HUES64 (cell line): ENCODE results near the gene ARMH4.

Experiments used
- H3K27ac ChIP-seq: 2 replicates; pipeline ENCODE4 v1.7.0; 2013; ENCODE audit warnings: low read depth, low read length, inconsistent platforms
- H3K27me3 ChIP-seq: 2 replicates; pipeline ENCODE4 v1.6.1; 2013; ENCODE audit warnings: mild to moderate bottlenecking, low read length; ENCODE audit not compliant: insufficient read depth
- H3K36me3 ChIP-seq: 2 replicates; pipeline ENCODE4 v1.6.1; 2013; ENCODE audit warnings: mild to moderate bottlenecking, low read length; ENCODE audit not compliant: insufficient read depth
- H3K4me1 ChIP-seq: 2 replicates; pipeline ENCODE4 v1.6.1; 2013; ENCODE audit warnings: mild to moderate bottlenecking, low read length, moderate library complexity; ENCODE audit not compliant: insufficient read depth
- H3K4me3 ChIP-seq: 2 replicates; pipeline ENCODE4 v1.5.1; 2013; ENCODE audit warnings: mild to moderate bottlenecking, low read length, moderate library complexity
- H3K9ac ChIP-seq: 2 replicates; pipeline ENCODE4 v1.6.1; 2013; ENCODE audit warnings: mild to moderate bottlenecking, low read depth, low read length
- H3K9me3 ChIP-seq: 2 replicates; pipeline ENCODE4 v1.6.1; 2013; ENCODE audit warnings: low read depth, low read length; ENCODE audit not compliant: insufficient read depth
- WGBS: fragments of 150-250, 120-280 bp; methylation state at CpG from one replicate; pipeline ENCODE4 v1.1.7; 2013; ENCODE audit warnings: missing lambda C conversion rate; 5-methylcytosine and 5-hydroxymethylcytosine counted together

ARMH4 gene

GRCh38 chr14:58171090-58171489 is 19.1 kb upstream of the ARMH4 start:
- peak overlapping the region; percentile 28; the same call in 1 of the 2 replicates for H3K27ac ChIP-seq
- no peaks in the 10 kb centered on the region for H3K9me3 ChIP-seq
- no peaks in the 10 kb centered on the region for H3K36me3 ChIP-seq
- H3K4me3 ChIP-seq, result no peak overlapping the region
- H3K9ac ChIP-seq, result no peak overlapping the region
- peaks cover 9% of the 10 kb centered on the region; the same call in 1 of the 2 replicates for H3K4me1 ChIP-seq
- H3K27me3 ChIP-seq, result no peaks in the 10 kb centered on the region
- WGBS, result 23% methylated on average over 6 of the region's 6 CpGs

DNA sequence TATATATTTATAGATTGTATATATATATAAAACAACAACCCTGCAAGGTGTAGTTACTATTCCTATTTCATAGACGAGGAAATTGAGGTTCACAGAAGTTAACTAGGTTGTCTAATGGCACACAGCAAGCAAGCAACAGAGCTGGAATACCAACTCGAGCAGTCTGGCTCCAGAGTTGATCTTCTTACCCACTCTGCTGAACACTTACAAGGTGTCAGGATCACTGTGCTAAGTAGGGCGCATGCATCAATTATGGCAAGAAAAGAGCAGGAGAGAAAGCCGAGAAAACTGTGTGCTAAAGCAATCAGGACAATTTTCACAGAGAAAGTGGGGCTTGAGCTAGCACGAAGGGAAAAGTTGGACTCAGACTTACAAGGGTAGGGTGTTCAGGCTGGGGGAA is 15.9 kb upstream of the ARMH4 start:
- Histone ChIP-seq H3K36me3 (no peaks in the 10 kb centered on the region), H3K9me3 (no peaks in the 10 kb centered on the region), H3K4me1 (peaks cover 9% of the 10 kb centered on the region; the same call in 1 of the 2 replicates), H3K27ac (no peak overlapping the region), H3K9ac (no peak overlapping the region), H3K27me3 (no peaks in the 10 kb centered on the region), H3K4me3 (no peak overlapping the region)
- 90% methylated on average over 5 of the region's 5 CpGs for WGBS

- Histone ChIP-seq H3K9ac (no peak overlapping the region), H3K27ac (no peak overlapping the region), H3K36me3 (no peaks in the 10 kb centered on the region), H3K4me3 (no peak overlapping the region), H3K4me1 (peaks cover 9% of the 10 kb centered on the region; the same call in 1 of the 2 replicates), H3K27me3 (no peaks in the 10 kb centered on the region), H3K9me3 (no peaks in the 10 kb centered on the region)
- 43% methylated on average over 1 of the region's 1 CpG for WGBS
These were observed 15.0 kb upstream of the ARMH4 start for GRCh38 chr14:58167057-58167456.

DNA sequence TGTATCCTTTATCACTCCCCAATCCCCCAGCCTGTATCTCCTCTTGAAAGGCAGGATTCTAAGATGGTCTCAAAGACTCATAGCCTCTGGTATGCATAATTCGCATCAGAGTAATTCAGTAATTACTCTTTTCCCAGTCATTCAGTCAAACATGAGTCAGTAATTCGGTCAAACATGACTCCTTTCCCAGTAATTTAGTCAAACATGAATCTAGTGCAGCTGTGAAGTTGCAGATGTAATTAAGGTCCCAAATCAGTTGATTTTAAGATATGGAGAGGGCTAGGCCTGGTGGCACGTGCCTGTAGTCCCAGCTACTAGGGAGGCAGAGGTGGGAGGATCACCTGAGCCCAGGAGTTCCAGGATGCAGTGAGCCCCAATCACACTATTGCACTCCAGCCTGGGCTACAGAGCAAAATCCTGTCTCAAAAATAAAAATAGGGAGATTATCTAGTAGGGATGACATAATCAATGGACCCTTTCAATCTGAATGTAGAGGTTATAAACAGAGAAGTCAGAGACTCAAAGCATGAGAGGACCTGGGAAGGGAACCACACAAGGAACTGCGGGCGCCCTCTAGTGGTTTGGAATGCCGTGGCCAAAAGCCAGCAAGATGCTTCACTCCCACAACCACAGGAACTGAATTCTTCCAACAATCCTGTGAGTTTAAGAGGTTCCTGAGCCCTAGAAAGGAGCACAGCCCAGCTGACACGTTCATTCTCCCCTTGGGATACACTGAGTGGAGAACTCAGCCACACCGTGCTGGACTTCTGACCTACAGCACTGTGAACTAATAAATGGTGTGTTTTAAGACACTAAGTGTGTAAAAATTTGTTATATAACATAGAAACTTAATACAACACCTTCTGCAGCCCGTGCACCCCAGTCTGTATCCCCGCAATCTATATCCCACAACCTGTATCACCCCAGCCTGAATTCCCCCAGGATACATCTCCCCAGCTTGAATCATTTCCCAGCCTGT is 14.3 kb upstream of the ARMH4 start:
- Histone ChIP-seq H3K4me1 (peaks cover 6% of the 10 kb centered on the region; the same call in 1 of the 2 replicates), H3K9me3 (no peaks in the 10 kb centered on the region), H3K9ac (no peak overlapping the region), H3K4me3 (no peak overlapping the region), H3K36me3 (no peaks in the 10 kb centered on the region), H3K27ac (no peak overlapping the region), H3K27me3 (no peaks in the 10 kb centered on the region)
- 48% methylated on average over 10 of the region's 10 CpGs for WGBS

DNA sequence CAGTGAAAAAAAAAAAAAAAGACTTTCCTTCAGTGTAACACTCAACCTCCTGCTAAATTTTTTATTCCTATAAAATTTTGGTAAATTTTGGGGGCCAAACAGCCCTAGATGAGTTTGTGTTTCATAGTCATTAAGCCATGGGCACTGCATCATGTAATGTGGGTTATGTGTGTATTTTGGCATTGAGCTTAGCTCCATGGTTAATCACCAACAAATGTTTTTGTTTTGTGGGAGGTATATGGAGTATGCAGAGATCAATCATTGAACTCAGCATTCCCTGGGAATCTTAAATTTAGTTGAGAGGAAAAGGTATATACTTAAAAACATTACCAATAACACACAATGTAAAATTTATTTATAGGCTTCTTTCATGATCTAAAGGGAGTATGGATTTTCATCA is 8.5 kb upstream of the ARMH4 start:
- Histone ChIP-seq H3K4me1 (no peaks in the 10 kb centered on the region), H3K36me3 (no peaks in the 10 kb centered on the region), H3K27me3 (peaks cover 3% of the 10 kb centered on the region; the same call in 1 of the 2 replicates), H3K9ac (no peak overlapping the region), H3K9me3 (no peaks in the 10 kb centered on the region), H3K27ac (no peak overlapping the region), H3K4me3 (no peak overlapping the region)

- no peak overlapping the region for H3K27ac ChIP-seq
- no peaks in the 10 kb centered on the region for H3K36me3 ChIP-seq
- H3K4me1 ChIP-seq, result peaks cover 37% of the 10 kb centered on the region
- peaks cover 42% of the 10 kb centered on the region for H3K27me3 ChIP-seq
- WGBS, result 2% methylated on average over 56 of the region's 56 CpGs
- peak overlapping the region; percentile 71 for H3K9ac ChIP-seq
- no peaks in the 10 kb centered on the region for H3K9me3 ChIP-seq
- H3K4me3 ChIP-seq, result peak overlapping the region; percentile 77
These were observed 640 bp downstream of the ARMH4 start for GRCh38 chr14:58151133-58152013.

- H3K36me3 ChIP-seq, result no peaks in the 10 kb centered on the region
- peaks cover 42% of the 10 kb centered on the region for H3K27me3 ChIP-seq
- H3K27ac ChIP-seq, result no peak overlapping the region
- H3K9me3 ChIP-seq, result no peaks in the 10 kb centered on the region
- no peak overlapping the region for H3K9ac ChIP-seq
- peak overlapping the region; percentile 77; the same call in 1 of the 2 replicates for H3K4me3 ChIP-seq
- 85% methylated on average over 6 of the region's 6 CpGs for WGBS
- H3K4me1 ChIP-seq, result peaks cover 37% of the 10 kb centered on the region
These were observed 1.7 kb downstream of the ARMH4 start for GRCh38 chr14:58150243-58150805.

- H3K27ac ChIP-seq, result peak overlapping the region; percentile 51; the same call in 1 of the 2 replicates
- H3K36me3 ChIP-seq, result no peaks in the 10 kb centered on the region
- no peak overlapping the region for H3K9ac ChIP-seq
- H3K4me1 ChIP-seq, result peaks cover 37% of the 10 kb centered on the region
- peaks cover 42% of the 10 kb centered on the region for H3K27me3 ChIP-seq
- H3K9me3 ChIP-seq, result no peaks in the 10 kb centered on the region
- H3K4me3 ChIP-seq, result no peak overlapping the region
- WGBS, result 24% methylated on average over 1 of the region's 1 CpG
These were observed 2.8 kb downstream of the ARMH4 start for GRCh38 chr14:58149196-58149595.

DNA sequence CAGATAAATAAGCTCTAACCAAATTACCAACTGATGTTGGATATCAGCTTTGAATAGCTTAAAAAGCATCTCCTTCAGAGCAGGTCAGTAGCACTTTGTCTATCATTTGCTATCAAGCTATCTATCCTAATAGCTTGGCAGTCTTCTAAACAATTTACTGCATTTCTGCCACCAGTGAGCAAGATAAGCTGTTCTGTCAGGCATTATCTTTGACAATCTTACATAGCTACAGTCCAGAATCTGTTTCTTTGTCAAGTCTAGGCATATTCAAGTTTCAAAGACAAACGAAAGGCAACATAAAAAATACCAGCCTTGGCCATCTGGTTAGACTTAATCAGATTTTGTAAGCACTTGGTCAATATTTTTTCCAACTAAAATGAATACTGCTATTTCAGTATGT is 5.6 kb downstream of the ARMH4 start:
- Histone ChIP-seq H3K9ac (no peak overlapping the region), H3K27ac (no peak overlapping the region), H3K36me3 (no peaks in the 10 kb centered on the region), H3K27me3 (peaks cover 21% of the 10 kb centered on the region), H3K4me3 (no peak overlapping the region), H3K9me3 (no peaks in the 10 kb centered on the region), H3K4me1 (peaks cover 29% of the 10 kb centered on the region)
- 85% methylated on average over 1 of the region's 1 CpG for WGBS

GRCh38 chr14:58145936-58146335 is 6.1 kb downstream of the ARMH4 start:
- Histone ChIP-seq H3K36me3 (no peaks in the 10 kb centered on the region), H3K4me3 (no peak overlapping the region), H3K27me3 (peaks cover 16% of the 10 kb centered on the region), H3K4me1 (peaks cover 26% of the 10 kb centered on the region), H3K27ac (no peak overlapping the region), H3K9ac (no peak overlapping the region), H3K9me3 (no peaks in the 10 kb centered on the region)
- WGBS, result 91% methylated on average over 1 of the region's 1 CpG
